WERI-Rb-1 (cell line): ENCODE measurements around the gene EYA2.

Source experiments
- DNase-seq: peaks from one replicate; pipeline ENCODE4 v3.0.0-alpha.2; 2020
- H3K27ac ChIP-seq: fragments of 250-450 bp; sonication (Bioruptor Pico); 2 replicates; pipeline ENCODE4 v1.5.1; 2020; ENCODE audit warnings: mild to moderate bottlenecking, moderate library complexity
- H3K27me3 ChIP-seq: fragments of 250-450 bp; sonication (Bioruptor Pico); 2 replicates; pipeline ENCODE4 v1.5.1; 2021; ENCODE audit warnings: mild to moderate bottlenecking, low read depth, moderate library complexity; ENCODE audit not compliant: insufficient read depth, severe bottlenecking
- H3K36me3 ChIP-seq: fragments of 250-450 bp; sonication (Bioruptor Pico); 2 replicates; pipeline ENCODE4 v1.5.1; 2020; ENCODE audit warnings: mild to moderate bottlenecking, moderate library complexity
- H3K4me3 ChIP-seq: 2 replicates; pipeline ENCODE4 v1.5.1; 2011; ENCODE audit warnings: low read depth, mild to moderate bottlenecking, control low read depth, low read length
- H3K9me3 ChIP-seq: fragments of 250-450 bp; sonication (Bioruptor Pico); 2 replicates; pipeline ENCODE4 v1.5.1; 2021; ENCODE audit warnings: mild to moderate bottlenecking, moderate library complexity; ENCODE audit not compliant: severe bottlenecking
- CTCF ChIP-seq: IDR thresholded peaks from 2 replicates; pipeline ENCODE4 v1.5.1; 2011; ENCODE audit warnings: low read depth, mild to moderate bottlenecking, control low read depth, inconsistent platforms, low read length

The EYA2 gene

GRCh38 chr20:46946181-46946624 is 51.6 kb downstream of the EYA2 start:
- no peak overlapping the region for H3K27ac ChIP-seq
- no peak for TF ChIP-seq CTCF
- H3K9me3 ChIP-seq = peaks cover 4% of the 10 kb centered on the region
- no peaks in the 10 kb centered on the region for H3K27me3 ChIP-seq
- peaks cover 39% of the 10 kb centered on the region for H3K36me3 ChIP-seq
- no peak for DNase-seq
- no peak overlapping the region for H3K4me3 ChIP-seq

GRCh38 chr20:46946796-46947195 is 52.2 kb downstream of the EYA2 start:
- H3K27ac ChIP-seq = no peak overlapping the region
- H3K36me3 ChIP-seq = peaks cover 39% of the 10 kb centered on the region
- DNase-seq = no peak
- peaks cover 4% of the 10 kb centered on the region for H3K9me3 ChIP-seq
- H3K4me3 ChIP-seq = no peak overlapping the region
- no peaks in the 10 kb centered on the region for H3K27me3 ChIP-seq
- no peak for TF ChIP-seq CTCF

- Histone ChIP-seq H3K36me3 (peaks cover 39% of the 10 kb centered on the region), H3K9me3 (peaks cover 4% of the 10 kb centered on the region), H3K27ac (no peak overlapping the region), H3K27me3 (no peaks in the 10 kb centered on the region), H3K4me3 (no peak overlapping the region)
- no peak for DNase-seq
- TF ChIP-seq CTCF = no peak
Measured at GRCh38 chr20:46948081-46948480, 53.4 kb downstream of the EYA2 start.

- Histone ChIP-seq H3K9me3 (peaks cover 8% of the 10 kb centered on the region), H3K36me3 (peaks cover 52% of the 10 kb centered on the region), H3K4me3 (no peak overlapping the region), H3K27me3 (no peaks in the 10 kb centered on the region), H3K27ac (no peak overlapping the region)
- TF ChIP-seq CTCF = no peak
- DNase-seq = no peak
Measured at GRCh38 chr20:46951405-46951804, 56.8 kb downstream of the EYA2 start.

- Histone ChIP-seq H3K36me3 (peaks cover 53% of the 10 kb centered on the region), H3K4me3 (no peak overlapping the region), H3K27ac (no peak overlapping the region), H3K9me3 (peaks cover 11% of the 10 kb centered on the region), H3K27me3 (no peaks in the 10 kb centered on the region)
- no peak for TF ChIP-seq CTCF
- no peak for DNase-seq
Measured at GRCh38 chr20:46951840-46952497, 57.3 kb downstream of the EYA2 start.

- no peak for TF ChIP-seq CTCF
- Histone ChIP-seq H3K27ac (no peak overlapping the region), H3K36me3 (peaks cover 50% of the 10 kb centered on the region), H3K27me3 (no peaks in the 10 kb centered on the region), H3K9me3 (peaks cover 11% of the 10 kb centered on the region), H3K4me3 (no peak overlapping the region)
- no peak for DNase-seq
Measured at GRCh38 chr20:46953596-46953995, 59.0 kb downstream of the EYA2 start.
